SK-N-SH (cell line): Measurements from ENCODE around the gene KLRC1. TPM values are rescaled to one million over a fixed set of nuclear protein-coding genes. Genes with fewer than 3 reads are reported as not detected.
"Not testable (repeated sequence)": the region's sequence is repeated elsewhere in the genome, so short reads cannot be mapped to it uniquely, and the experiment has no call there.

ENCODE experiments used
- CTCF ChIA-PET: fragments of 300-600, 350-600 bp; formaldehyde crosslinking; extraction: SDS; loops from one replicate; lab custom pipeline; 2021; lab: Yijun Ruan, JAX
- POLR2A ChIA-PET: fragments of 350-600 bp; sonication (Branson Sonifier 250); formaldehyde crosslinking; extraction: SDS; loops from one replicate; lab custom pipeline; 2020; ENCODE audit warnings: antibody characterized with exemption, inconsistent platforms; lab: Yijun Ruan, JAX
- DNase-seq: peaks from one replicate; pipeline ENCODE4 v3.0.0; 2012
- H2AFZ ChIP-seq: fragments of 200-600 bp; sonication (generic); 2 replicates; pipeline ENCODE4 v1.8.1; 2016; ENCODE audit warnings: antibody characterized with exemption, mild to moderate bottlenecking, low read depth
- H3F3A ChIP-seq: fragments of 200-600 bp; sonication (generic); replicated peaks from 2 replicates; pipeline ENCODE3; 2016; ENCODE audit warnings: antibody characterized with exemption, mild to moderate bottlenecking; ENCODE audit not compliant: insufficient read depth
- H3K27ac ChIP-seq, 2 experiments: fragments of 200-500 bp in 1 of 2; fragments of 200-600 bp in 1 of 2; sonication (Bioruptor generic) in 1 of 2; sonication (generic), shearing (Covaris generic) in 1 of 2; 2 replicates each; pipeline versions ENCODE4 v1.5.1 to v1.6.1; 2014 to 2016; ENCODE audit warnings: low read depth in 2 of 2, inconsistent platforms in 1 of 2, low read length in 1 of 2, mild to moderate bottlenecking in 1 of 2, mixed read lengths in 1 of 2
- H3K27me3 ChIP-seq: fragments of 200-600 bp; sonication (generic), shearing (Covaris generic); 2 replicates; pipeline ENCODE4 v1.6.1; 2016; ENCODE audit warnings: mixed run types; ENCODE audit not compliant: insufficient read depth
- H3K36me3 ChIP-seq, 2 experiments: fragments of 200-500 bp in 1 of 2; fragments of 200-600 bp in 1 of 2; sonication (Bioruptor generic) in 1 of 2; sonication (generic) in 1 of 2; replicated peaks in 1 of 2; 2 replicates each; pipeline versions ENCODE3 to v1.5.1; 2014 to 2016; ENCODE audit warnings: low read length in 1 of 2, mild to moderate bottlenecking in 1 of 2; ENCODE audit not compliant: insufficient read depth in 2 of 2, control insufficient read depth in 1 of 2
- H3K4me1 ChIP-seq, 2 experiments: fragments of 200-500 bp in 1 of 2; fragments of 200-600 bp in 1 of 2; sonication (Bioruptor generic) in 1 of 2; sonication (generic), shearing (Covaris generic) in 1 of 2; 2 replicates each; pipeline versions ENCODE4 v1.5.1 to v1.6.1; 2014 to 2016; ENCODE audit warnings: low read depth in 1 of 2, low read length in 1 of 2, mixed run types in 1 of 2; ENCODE audit not compliant: insufficient read depth in 2 of 2, control insufficient read depth in 1 of 2
- H3K4me2 ChIP-seq: fragments of 200-600 bp; sonication (generic), shearing (Covaris generic); 2 replicates; pipeline ENCODE4 v1.6.1; 2017; ENCODE audit warnings: mixed run types
- H3K4me3 ChIP-seq, 2 experiments: fragments of 200-500 bp in 1 of 2; fragments of 200-600 bp in 1 of 2; sonication (Bioruptor generic) in 1 of 2; sonication (generic), shearing (Covaris generic) in 1 of 2; 2 replicates each; pipeline versions ENCODE4 v1.5.1 to v1.8.1; 2014 to 2016; ENCODE audit warnings: low read depth in 2 of 2, inconsistent platforms in 1 of 2, low read length in 1 of 2, mild to moderate bottlenecking in 1 of 2, mixed read lengths in 1 of 2, moderate library complexity in 1 of 2
- H3K79me2 ChIP-seq: fragments of 200-600 bp; sonication (generic); 2 replicates; pipeline ENCODE4 v1.8.1; 2017; ENCODE audit warnings: mild to moderate bottlenecking; ENCODE audit not compliant: insufficient read depth
- H3K9ac ChIP-seq: fragments of 200-600 bp; sonication (generic); 2 replicates; pipeline ENCODE4 v1.6.1; 2017; ENCODE audit warnings: mixed run types
- H3K9me2 ChIP-seq: fragments of 200-600 bp; sonication (generic); 2 replicates; pipeline ENCODE4 v1.6.1; 2017; ENCODE audit warnings: mixed run types
- H3K9me3 ChIP-seq: fragments of 200-600 bp; sonication (generic); 2 replicates; pipeline ENCODE4 v1.6.1; 2017; ENCODE audit warnings: mixed run types, mild to moderate bottlenecking, moderate library complexity
- H4K20me1 ChIP-seq: fragments of 200-600 bp; sonication (generic); 2 replicates; pipeline ENCODE4 v1.6.1; 2017; ENCODE audit warnings: mild to moderate bottlenecking, mixed run types; ENCODE audit not compliant: insufficient read depth
- EZH2phosphoT487 ChIP-seq: fragments of 200-600 bp; sonication (generic); IDR thresholded peaks from 2 replicates; pipeline ENCODE4 v1.6.1; 2017; ENCODE audit warnings: low read depth, mixed run types, mild to moderate bottlenecking, antibody characterized with exemption, moderate library complexity, borderline replicate concordance
- RCOR1 ChIP-seq: fragments of 150-350 bp; IDR thresholded peaks from 2 replicates; pipeline ENCODE4 v1.6.1; 2017; ENCODE audit warnings: antibody characterized with exemption, low read length
- SIN3A ChIP-seq: IDR thresholded peaks from 2 replicates; pipeline ENCODE4 v1.6.1; 2012; ENCODE audit warnings: low read depth, mild to moderate bottlenecking, low read length, moderate library complexity, borderline replicate concordance
- TCF12 ChIP-seq: IDR thresholded peaks from 2 replicates; pipeline ENCODE4 v1.4.0; 2012
- WGBS: methylation state at CpG from one replicate; pipeline ENCODE4 v1.1.6; 2017; ENCODE audit warnings: low lambda C conversion rate; 5-methylcytosine and 5-hydroxymethylcytosine counted together
- polyA plus RNA-seq, 3 experiments: library from polyadenylated mRNA; depleted of rRNA; stranded (reverse); fragments of >200 nt; gene quantifications; 2 replicates each; pipeline ENCODE4 v1.2.3, GENCODE V29; 2012
- TF ChIP-seq, protein P1 (sequence below): fragments of 200-600 bp; sonication (generic); IDR thresholded peaks from 2 replicates; pipeline ENCODE4 v1.6.1; 2017; ENCODE audit warnings: antibody characterized with exemption, mild to moderate bottlenecking, moderate library complexity

KLRC1 gene
- polyA plus RNA-seq, 1 of the 3 experiments (the other 2 are of a cell fraction) = not detected

GRCh38 chr12:10497602-10498001, 44.4 kb upstream of the KLRC1 start:
- no peaks in the 10 kb centered on the region for H3K4me1 ChIP-seq
- no peaks in the 10 kb centered on the region for H3K9me3 ChIP-seq
- H3K4me2 ChIP-seq = no peak overlapping the region
- H3K79me2 ChIP-seq = no peaks in the 10 kb centered on the region
- no peaks in the 10 kb centered on the region for H3K9me2 ChIP-seq
- no peak overlapping the region for H3K4me3 ChIP-seq
- no peaks in the 10 kb centered on the region; the same call in 1 of the 2 replicates for H3K27me3 ChIP-seq
- no peak overlapping the region for H2AFZ ChIP-seq
- no peaks in the 10 kb centered on the region for H3F3A ChIP-seq
- no peaks in the 10 kb centered on the region for H4K20me1 ChIP-seq
- ChIA-PET POLR2A (no interaction called here), CTCF (no interaction called here)
- no peak overlapping the region for H3K9ac ChIP-seq
- no peaks in the 10 kb centered on the region for H3K36me3 ChIP-seq
- DNase-seq = no peak
- no peak for TF ChIP-seq SIN3A
- TF ChIP-seq, protein P1, sequence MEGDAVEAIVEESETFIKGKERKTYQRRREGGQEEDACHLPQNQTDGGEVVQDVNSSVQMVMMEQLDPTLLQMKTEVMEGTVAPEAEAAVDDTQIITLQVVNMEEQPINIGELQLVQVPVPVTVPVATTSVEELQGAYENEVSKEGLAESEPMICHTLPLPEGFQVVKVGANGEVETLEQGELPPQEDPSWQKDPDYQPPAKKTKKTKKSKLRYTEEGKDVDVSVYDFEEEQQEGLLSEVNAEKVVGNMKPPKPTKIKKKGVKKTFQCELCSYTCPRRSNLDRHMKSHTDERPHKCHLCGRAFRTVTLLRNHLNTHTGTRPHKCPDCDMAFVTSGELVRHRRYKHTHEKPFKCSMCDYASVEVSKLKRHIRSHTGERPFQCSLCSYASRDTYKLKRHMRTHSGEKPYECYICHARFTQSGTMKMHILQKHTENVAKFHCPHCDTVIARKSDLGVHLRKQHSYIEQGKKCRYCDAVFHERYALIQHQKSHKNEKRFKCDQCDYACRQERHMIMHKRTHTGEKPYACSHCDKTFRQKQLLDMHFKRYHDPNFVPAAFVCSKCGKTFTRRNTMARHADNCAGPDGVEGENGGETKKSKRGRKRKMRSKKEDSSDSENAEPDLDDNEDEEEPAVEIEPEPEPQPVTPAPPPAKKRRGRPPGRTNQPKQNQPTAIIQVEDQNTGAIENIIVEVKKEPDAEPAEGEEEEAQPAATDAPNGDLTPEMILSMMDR = no peak
- no peak for TF ChIP-seq EZH2phosphoT487
- TF ChIP-seq TCF12 = no peak
- 11% methylated on average over 2 of the region's 2 CpGs for WGBS
- H3K27ac ChIP-seq = no peak overlapping the region

DNA sequence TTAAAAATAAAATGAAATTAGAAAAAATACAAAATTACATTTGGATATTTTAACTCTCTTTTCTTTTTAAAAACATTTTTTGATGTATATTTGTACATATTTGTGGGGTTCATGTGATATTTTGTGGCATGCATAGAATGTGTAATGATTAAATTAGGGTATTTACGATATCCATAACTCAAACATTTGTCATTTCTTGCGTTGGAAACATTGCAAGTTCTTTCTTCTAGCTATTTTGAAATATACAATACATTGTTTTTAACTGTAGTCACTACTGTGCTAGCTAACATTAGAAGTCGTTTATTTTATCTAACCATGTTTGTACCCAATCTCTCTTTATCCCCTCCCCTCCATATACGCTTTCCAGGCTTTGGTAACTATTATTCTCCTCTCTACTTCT, 38.6 kb upstream of the KLRC1 start:
- Histone ChIP-seq H2AFZ (no peak overlapping the region), H3K27ac (no peak overlapping the region), H3K9me2 (no peaks in the 10 kb centered on the region), H3K79me2 (no peaks in the 10 kb centered on the region), H3K4me3 (no peak overlapping the region), H3F3A (no peaks in the 10 kb centered on the region), H3K9ac (no peak overlapping the region), H3K4me2 (no peak overlapping the region), H3K4me1 (no peaks in the 10 kb centered on the region), H3K9me3 (no peaks in the 10 kb centered on the region)
- POLR2A ChIA-PET = no interaction called here
- no peak for DNase-seq
- TF ChIP-seq RCOR1 = no peak
- TF ChIP-seq, all 33 proteins: peak for 0
- no peaks in the 10 kb centered on the region for H3K36me3 ChIP-seq
- WGBS = 7% methylated on average over 4 of the region's 4 CpGs
- no peaks in the 10 kb centered on the region; the same call in 1 of the 2 replicates for H3K27me3 ChIP-seq
- no peaks in the 10 kb centered on the region for H4K20me1 ChIP-seq
- CTCF ChIA-PET = no interaction called here

DNA sequence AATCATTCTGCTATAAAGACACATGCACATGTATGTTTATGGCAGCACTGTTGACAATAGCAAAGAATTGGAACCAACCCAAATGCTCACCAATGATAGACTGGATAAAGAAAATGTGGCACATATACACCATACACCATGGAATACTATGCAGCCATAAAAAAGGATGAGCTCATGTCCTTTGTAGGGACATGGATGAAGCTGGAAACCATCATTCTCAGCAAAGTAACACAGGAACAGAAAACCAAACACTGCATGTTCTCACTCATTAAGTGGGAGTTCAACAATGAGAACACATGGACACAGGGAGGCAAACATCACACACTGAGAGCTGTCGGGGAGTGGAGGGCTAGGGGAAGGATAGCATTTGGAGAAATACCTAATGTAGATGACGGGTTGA, 34.2 kb upstream of the KLRC1 start:
- not testable (repeated sequence) for H3K27ac ChIP-seq, H3K27me3 ChIP-seq

GRCh38 chr12:10481901-10482300, 28.7 kb upstream of the KLRC1 start:
- H4K20me1 ChIP-seq, H3K9ac ChIP-seq, H3K4me1 ChIP-seq, POLR2A ChIA-PET, H3K27me3 ChIP-seq, H3K9me3 ChIP-seq, H3K27ac ChIP-seq, DNase-seq, H3K9me2 ChIP-seq, H2AFZ ChIP-seq, CTCF ChIA-PET, H3K36me3 ChIP-seq, H3K79me2 ChIP-seq, H3F3A ChIP-seq, H3K4me3 ChIP-seq, H3K4me2 ChIP-seq: not testable (repeated sequence)
- 7% methylated on average over 2 of the region's 2 CpGs for WGBS

More for the DNA sequence above, 34.2 kb upstream of the KLRC1 start:
- H3K9ac ChIP-seq, H3K36me3 ChIP-seq, H3K4me2 ChIP-seq, H2AFZ ChIP-seq, H3K79me2 ChIP-seq, POLR2A ChIA-PET, H3F3A ChIP-seq, H3K4me1 ChIP-seq, H3K4me3 ChIP-seq, DNase-seq, H4K20me1 ChIP-seq, CTCF ChIA-PET, H3K9me2 ChIP-seq, H3K9me3 ChIP-seq: not testable (repeated sequence)
- WGBS = 0% methylated on average over 2 of the region's 2 CpGs

- H3K36me3 ChIP-seq, H4K20me1 ChIP-seq, DNase-seq, POLR2A ChIA-PET, H3K27ac ChIP-seq, H3K4me3 ChIP-seq, H3K9ac ChIP-seq, H3K79me2 ChIP-seq, H3K27me3 ChIP-seq, CTCF ChIA-PET, H3K4me2 ChIP-seq, H3K9me3 ChIP-seq, H3F3A ChIP-seq, H3K9me2 ChIP-seq, H2AFZ ChIP-seq, H3K4me1 ChIP-seq: not testable (repeated sequence)
- WGBS = 16% methylated on average over 5 of the region's 5 CpGs
These were observed 19.6 kb upstream of the KLRC1 start for GRCh38 chr12:10472808-10473207.
